Measurements from ENCODE around the gene C11orf91. TPM values are rescaled to one million over a fixed set of nuclear protein-coding genes. Genes with fewer than 3 reads are reported as not detected.
A peak's percentile ranks its signal among the peaks of the same experiment; 100 is the strongest.

C11orf91 gene
- total and polyA plus RNA-seq, 2 donors (not counting 1 experiment from before 2014, with no cell fraction given), result 0.12 TPM; not detected in 1

DNA sequence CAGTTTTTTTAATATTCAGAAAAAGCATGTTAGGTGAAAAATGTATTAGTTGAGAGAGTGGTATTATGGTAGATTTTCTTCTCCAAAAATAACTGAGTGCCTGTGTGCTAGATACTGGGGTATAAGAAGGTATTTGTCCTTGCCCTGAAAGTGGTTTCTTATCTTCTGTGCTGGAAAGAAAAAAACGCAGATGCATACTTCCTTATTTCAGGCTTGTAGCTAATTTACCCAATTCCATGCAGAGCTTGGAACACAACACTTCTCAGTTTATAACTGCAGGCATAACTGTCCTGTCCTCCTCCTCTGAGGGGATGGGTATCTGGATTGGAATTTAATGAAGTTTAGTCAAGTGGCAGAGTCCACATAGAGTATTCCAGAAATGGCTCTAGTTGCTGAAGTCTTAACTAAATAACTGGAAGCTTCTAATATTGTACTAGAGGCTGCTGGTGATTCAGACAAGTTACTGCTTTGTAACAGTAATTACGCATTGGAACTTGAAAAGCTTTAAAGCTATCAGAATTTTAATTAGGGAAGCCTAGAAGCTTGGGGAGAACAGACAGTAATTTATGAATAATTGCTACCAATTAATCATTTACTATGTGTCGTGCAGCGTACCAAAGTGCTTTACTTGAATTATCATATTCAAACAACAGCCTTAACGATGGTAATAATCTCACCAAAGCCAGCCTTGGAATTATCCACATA, 12.7 kb upstream of the C11orf91 start:
- Histone ChIP-seq H3K4me3 (replicated peaks in 1 of 4; ENCODE audit: control extremely low read depth in 1 of 4, insufficient read depth in 1 of 4, low read depth in 3 of 4, low read length in 4 of 4) (no peak overlapping the region), H3K4me2 (ENCODE audit: extremely low read depth, insufficient read depth, low read length) (no peak overlapping the region), H3K27me3 (ENCODE audit: control insufficient read depth, insufficient read depth, low read length) (no peaks in the 10 kb centered on the region), H4K20me1 (ENCODE audit: control insufficient read depth, extremely low read depth, insufficient read depth, low read length) (no peaks in the 10 kb centered on the region), H3K9me3 (ENCODE audit: control insufficient read depth, insufficient read depth, low read depth, low read length) (no peaks in the 10 kb centered on the region), H3K9ac (ENCODE audit: insufficient read depth, low read length) (no peak overlapping the region), H2AFZ (ENCODE audit: low read length) (no peak overlapping the region), H3K27ac (ENCODE audit: insufficient read depth, low read length) (no peak overlapping the region), H3K79me2 (ENCODE audit: control insufficient read depth, insufficient read depth, low read length) (peaks cover 56% of the 10 kb centered on the region), H3K36me3 (ENCODE audit: control insufficient read depth, insufficient read depth, low read length) (peaks cover 13% of the 10 kb centered on the region), H3K4me1 (ENCODE audit: control insufficient read depth, extremely low read depth, insufficient read depth, low read length) (peaks cover 8% of the 10 kb centered on the region)
- DNase-seq (ENCODE audit: low read depth in 2 of 2), result peak in 1 of 2 donors; percentile 59
- TF ChIP-seq, protein P1, sequence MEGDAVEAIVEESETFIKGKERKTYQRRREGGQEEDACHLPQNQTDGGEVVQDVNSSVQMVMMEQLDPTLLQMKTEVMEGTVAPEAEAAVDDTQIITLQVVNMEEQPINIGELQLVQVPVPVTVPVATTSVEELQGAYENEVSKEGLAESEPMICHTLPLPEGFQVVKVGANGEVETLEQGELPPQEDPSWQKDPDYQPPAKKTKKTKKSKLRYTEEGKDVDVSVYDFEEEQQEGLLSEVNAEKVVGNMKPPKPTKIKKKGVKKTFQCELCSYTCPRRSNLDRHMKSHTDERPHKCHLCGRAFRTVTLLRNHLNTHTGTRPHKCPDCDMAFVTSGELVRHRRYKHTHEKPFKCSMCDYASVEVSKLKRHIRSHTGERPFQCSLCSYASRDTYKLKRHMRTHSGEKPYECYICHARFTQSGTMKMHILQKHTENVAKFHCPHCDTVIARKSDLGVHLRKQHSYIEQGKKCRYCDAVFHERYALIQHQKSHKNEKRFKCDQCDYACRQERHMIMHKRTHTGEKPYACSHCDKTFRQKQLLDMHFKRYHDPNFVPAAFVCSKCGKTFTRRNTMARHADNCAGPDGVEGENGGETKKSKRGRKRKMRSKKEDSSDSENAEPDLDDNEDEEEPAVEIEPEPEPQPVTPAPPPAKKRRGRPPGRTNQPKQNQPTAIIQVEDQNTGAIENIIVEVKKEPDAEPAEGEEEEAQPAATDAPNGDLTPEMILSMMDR (conservative IDR thresholded peaks at IDR 0.05 in 1 of 2, IDR thresholded peaks at IDR 0.05 in 1 of 2; ENCODE audit: low read depth in 1 of 2, low read length in 2 of 2), result no peak
- no peak for TF ChIP-seq EZH2 (IDR thresholded peaks at IDR 0.05; ENCODE audit: low read length, missing control alignments)

DNA sequence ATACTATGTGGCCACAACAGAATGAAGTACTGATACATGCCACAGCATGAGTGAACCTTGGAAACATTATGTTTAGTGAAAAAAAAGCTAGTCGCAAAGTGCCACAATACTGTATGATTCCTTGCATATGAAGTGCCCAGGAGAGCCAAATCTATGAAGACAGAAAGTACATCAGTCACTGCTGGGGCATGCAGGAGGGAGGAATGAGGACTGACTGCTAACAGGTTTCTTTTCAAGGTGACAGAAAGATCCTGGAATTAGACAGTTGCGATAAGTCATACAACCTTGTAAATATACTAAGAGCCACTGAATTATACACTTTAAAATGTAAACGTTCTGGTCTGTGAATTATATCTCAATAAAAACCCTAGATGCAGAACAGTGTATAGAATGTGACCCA, 11.8 kb upstream of the C11orf91 start:
- no peaks in the 10 kb centered on the region for H3K9me3 ChIP-seq (ENCODE audit: control insufficient read depth, insufficient read depth, low read depth, low read length)
- H3K4me3 ChIP-seq (replicated peaks in 1 of 4; ENCODE audit: control extremely low read depth in 1 of 4, insufficient read depth in 1 of 4, low read depth in 3 of 4, low read length in 4 of 4), result no peak overlapping the region
- no peak for TF ChIP-seq EZH2 (IDR thresholded peaks at IDR 0.05; ENCODE audit: low read length, missing control alignments)
- TF ChIP-seq, protein P1 (conservative IDR thresholded peaks at IDR 0.05 in 1 of 2, IDR thresholded peaks at IDR 0.05 in 1 of 2; ENCODE audit: low read depth in 1 of 2, low read length in 2 of 2), result no peak
- H3K4me1 ChIP-seq (ENCODE audit: control insufficient read depth, extremely low read depth, insufficient read depth, low read length), result peaks cover 8% of the 10 kb centered on the region
- peaks cover 13% of the 10 kb centered on the region for H3K36me3 ChIP-seq (ENCODE audit: control insufficient read depth, insufficient read depth, low read length)
- H3K79me2 ChIP-seq (ENCODE audit: control insufficient read depth, insufficient read depth, low read length), result peaks cover 53% of the 10 kb centered on the region
- H3K9ac ChIP-seq (ENCODE audit: insufficient read depth, low read length), result no peak overlapping the region
- H3K27ac ChIP-seq (ENCODE audit: insufficient read depth, low read length), result no peak overlapping the region
- no peak overlapping the region for H3K4me2 ChIP-seq (ENCODE audit: extremely low read depth, insufficient read depth, low read length)
- no peak for DNase-seq (ENCODE audit: low read depth in 2 of 2)
- no peak overlapping the region for H2AFZ ChIP-seq (ENCODE audit: low read length)
- H4K20me1 ChIP-seq (ENCODE audit: control insufficient read depth, extremely low read depth, insufficient read depth, low read length), result no peaks in the 10 kb centered on the region
- no peaks in the 10 kb centered on the region for H3K27me3 ChIP-seq (ENCODE audit: control insufficient read depth, insufficient read depth, low read length)

DNA sequence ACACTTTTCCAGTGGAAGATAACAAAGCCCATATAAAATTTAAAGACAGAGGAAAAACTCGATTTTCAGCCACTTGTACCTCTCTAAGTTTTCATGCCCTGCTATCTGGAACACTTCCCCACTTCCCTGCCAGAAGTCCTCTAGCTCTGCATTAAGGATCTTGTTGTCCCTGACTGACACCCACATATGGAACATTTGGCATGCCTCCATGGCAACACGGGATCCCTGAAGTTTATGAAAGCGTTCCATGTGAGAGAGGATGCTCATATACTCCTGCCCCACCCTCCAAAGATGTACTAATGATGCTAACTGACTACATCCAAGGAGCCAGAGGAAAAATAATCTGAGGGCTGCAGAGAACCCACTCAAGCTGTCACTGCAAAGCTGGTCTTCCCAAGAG, 8.8 kb upstream of the C11orf91 start:
- H3K27me3 ChIP-seq (ENCODE audit: control insufficient read depth, insufficient read depth, low read length), result no peaks in the 10 kb centered on the region
- TF ChIP-seq, protein P1 (conservative IDR thresholded peaks at IDR 0.05 in 1 of 2, IDR thresholded peaks at IDR 0.05 in 1 of 2; ENCODE audit: low read depth in 1 of 2, low read length in 2 of 2), result no peak
- no peak overlapping the region for H3K4me3 ChIP-seq (replicated peaks in 1 of 4; ENCODE audit: control extremely low read depth in 1 of 4, insufficient read depth in 1 of 4, low read depth in 3 of 4, low read length in 4 of 4)
- peaks cover 13% of the 10 kb centered on the region for H3K36me3 ChIP-seq (ENCODE audit: control insufficient read depth, insufficient read depth, low read length)
- H3K9me3 ChIP-seq (ENCODE audit: control insufficient read depth, insufficient read depth, low read depth, low read length), result no peaks in the 10 kb centered on the region
- no peak overlapping the region for H2AFZ ChIP-seq (ENCODE audit: low read length)
- no peak overlapping the region for H3K9ac ChIP-seq (ENCODE audit: insufficient read depth, low read length)
- H3K79me2 ChIP-seq (ENCODE audit: control insufficient read depth, insufficient read depth, low read length), result peaks cover 39% of the 10 kb centered on the region
- no peaks in the 10 kb centered on the region for H4K20me1 ChIP-seq (ENCODE audit: control insufficient read depth, extremely low read depth, insufficient read depth, low read length)
- no peak overlapping the region for H3K27ac ChIP-seq (ENCODE audit: insufficient read depth, low read length)
- H3K4me2 ChIP-seq (ENCODE audit: extremely low read depth, insufficient read depth, low read length), result no peak overlapping the region
- DNase-seq (ENCODE audit: low read depth in 2 of 2), result no peak
- H3K4me1 ChIP-seq (ENCODE audit: control insufficient read depth, extremely low read depth, insufficient read depth, low read length), result peaks cover 14% of the 10 kb centered on the region

Data from fibroblast of lung (primary cell).